Chondrocyte (in vitro differentiated cells): ENCODE data around the gene STOM. TPM values are rescaled to one million over a fixed set of nuclear protein-coding genes. Genes with fewer than 3 reads are reported as not detected.
A peak's percentile ranks its signal among the peaks of the same experiment; 100 is the strongest.
"Not testable (repeated sequence)": the region's sequence is repeated elsewhere in the genome, so short reads cannot be mapped to it uniquely, and the experiment has no call there.

Source experiments
- DNase-seq: peaks from one replicate; pipeline ENCODE4 v3.0.0; 2021; ENCODE audit warnings: mixed read lengths, low spot score
- H3K27ac Mint-ChIP-seq: one replicate; pipeline ENCODE4 v1.8.0; 2021; ENCODE audit warnings: mild to moderate bottlenecking, moderate library complexity, mixed read lengths; ENCODE audit not compliant: unreplicated experiment
- H3K27me3 Mint-ChIP-seq: 2 replicates; pipeline ENCODE4 v1.8.0; 2021; ENCODE audit warnings: low read depth, mixed read lengths
- H3K36me3 Mint-ChIP-seq: 2 replicates; pipeline ENCODE4 v1.8.0; 2021; ENCODE audit warnings: low read depth, mixed read lengths
- H3K4me1 Mint-ChIP-seq: 2 replicates; pipeline ENCODE4 v1.8.0; 2021; ENCODE audit warnings: low read depth, mild to moderate bottlenecking, mixed read lengths
- H3K4me3 Mint-ChIP-seq: one replicate; pipeline ENCODE4 v1.8.0; 2021; ENCODE audit warnings: mild to moderate bottlenecking, moderate library complexity, mixed read lengths; ENCODE audit not compliant: unreplicated experiment
- H3K9me3 Mint-ChIP-seq: 2 replicates; pipeline ENCODE4 v1.8.0; 2021; ENCODE audit warnings: low read depth, mixed read lengths
- total RNA-seq: library from RNA; stranded (reverse); gene quantifications from 3 replicates; pipeline ENCODE4 v1.2.1, GENCODE V29; 2021
- TF ChIP-seq, protein P1 (sequence below): fragments of 200-600 bp; sonication (generic); IDR thresholded peaks from 2 replicates; pipeline ENCODE4 v1.5.0; 2021; ENCODE audit warnings: antibody characterized with exemption, mild to moderate bottlenecking, moderate library complexity

The STOM gene
- total RNA-seq, 1 donor from 2014 or later: 83.6 TPM

DNA sequence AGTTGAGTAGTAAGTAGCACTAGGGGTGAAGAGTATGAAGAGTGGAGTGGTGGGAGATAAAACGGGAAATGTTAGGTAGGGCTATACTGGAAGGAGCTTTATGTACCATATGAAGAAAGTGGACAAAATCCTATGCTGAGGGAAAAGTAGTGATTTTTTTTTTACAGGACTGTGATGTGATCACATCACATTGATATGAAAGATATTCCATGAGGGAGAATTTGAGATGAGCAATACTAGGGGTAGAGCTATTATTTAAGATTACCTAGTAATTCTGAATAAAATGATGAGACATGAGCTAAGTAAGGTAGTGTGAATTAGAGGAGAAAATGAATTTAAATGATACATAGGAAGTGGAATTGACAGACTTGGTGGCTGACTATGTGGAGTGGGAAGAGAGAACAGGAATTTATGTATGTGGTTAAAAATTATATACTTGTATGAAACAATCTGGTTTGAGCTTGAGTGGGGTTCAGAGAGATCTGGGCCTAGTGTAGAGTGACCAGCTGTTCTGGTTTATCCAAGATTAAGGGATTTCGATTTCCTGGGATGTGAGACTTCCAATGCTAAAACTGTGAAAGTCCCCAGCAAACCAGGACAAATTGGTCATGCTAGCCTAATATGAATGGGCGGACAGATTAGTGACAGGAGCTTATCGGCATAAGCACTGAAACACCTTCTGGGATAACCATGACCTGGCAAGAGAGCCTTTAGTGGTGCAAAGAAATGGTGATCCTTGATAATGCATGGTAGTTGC lies 29.3 kb upstream of the STOM start:
- H3K4me1 Mint-ChIP-seq: peaks cover 22% of the 10 kb centered on the region
- H3K27ac Mint-ChIP-seq: peak overlapping the region; percentile 76
- H3K4me3 Mint-ChIP-seq: no peak overlapping the region
- TF ChIP-seq, protein P1, sequence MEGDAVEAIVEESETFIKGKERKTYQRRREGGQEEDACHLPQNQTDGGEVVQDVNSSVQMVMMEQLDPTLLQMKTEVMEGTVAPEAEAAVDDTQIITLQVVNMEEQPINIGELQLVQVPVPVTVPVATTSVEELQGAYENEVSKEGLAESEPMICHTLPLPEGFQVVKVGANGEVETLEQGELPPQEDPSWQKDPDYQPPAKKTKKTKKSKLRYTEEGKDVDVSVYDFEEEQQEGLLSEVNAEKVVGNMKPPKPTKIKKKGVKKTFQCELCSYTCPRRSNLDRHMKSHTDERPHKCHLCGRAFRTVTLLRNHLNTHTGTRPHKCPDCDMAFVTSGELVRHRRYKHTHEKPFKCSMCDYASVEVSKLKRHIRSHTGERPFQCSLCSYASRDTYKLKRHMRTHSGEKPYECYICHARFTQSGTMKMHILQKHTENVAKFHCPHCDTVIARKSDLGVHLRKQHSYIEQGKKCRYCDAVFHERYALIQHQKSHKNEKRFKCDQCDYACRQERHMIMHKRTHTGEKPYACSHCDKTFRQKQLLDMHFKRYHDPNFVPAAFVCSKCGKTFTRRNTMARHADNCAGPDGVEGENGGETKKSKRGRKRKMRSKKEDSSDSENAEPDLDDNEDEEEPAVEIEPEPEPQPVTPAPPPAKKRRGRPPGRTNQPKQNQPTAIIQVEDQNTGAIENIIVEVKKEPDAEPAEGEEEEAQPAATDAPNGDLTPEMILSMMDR: no peak
- peaks cover 21% of the 10 kb centered on the region for H3K9me3 Mint-ChIP-seq
- DNase-seq: no peak
- peaks cover 8% of the 10 kb centered on the region for H3K27me3 Mint-ChIP-seq
- peaks cover 6% of the 10 kb centered on the region for H3K36me3 Mint-ChIP-seq

GRCh38 chr9:121398374-121398773 lies 28.3 kb upstream of the STOM start:
- TF ChIP-seq, protein P1: no peak
- peaks cover 6% of the 10 kb centered on the region for H3K36me3 Mint-ChIP-seq
- H3K9me3 Mint-ChIP-seq: peaks cover 21% of the 10 kb centered on the region
- H3K4me3 Mint-ChIP-seq: no peak overlapping the region
- peaks cover 22% of the 10 kb centered on the region for H3K4me1 Mint-ChIP-seq
- DNase-seq: no peak
- peaks cover 8% of the 10 kb centered on the region for H3K27me3 Mint-ChIP-seq
- peak overlapping the region; percentile 76 for H3K27ac Mint-ChIP-seq

DNA sequence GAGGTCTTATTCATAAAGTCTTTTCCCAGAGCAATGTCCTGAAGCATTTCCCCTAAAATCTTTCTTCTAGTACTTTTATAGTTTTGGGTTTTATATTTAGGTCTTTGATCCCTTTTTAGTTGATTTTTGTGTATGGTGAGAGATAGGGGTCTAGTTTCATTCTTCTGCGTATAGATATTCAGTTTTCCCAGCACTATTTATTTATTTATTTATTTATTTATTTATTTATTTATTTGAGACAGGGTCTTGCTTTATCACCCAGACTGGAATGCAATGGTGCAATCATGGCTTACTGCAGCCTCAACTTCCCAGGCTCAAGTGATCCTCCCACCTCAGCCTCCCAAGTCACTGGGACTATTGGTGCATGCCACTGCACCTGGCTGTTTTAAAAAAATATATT lies 27.2 kb upstream of the STOM start:
- peak overlapping the region; percentile 69 for H3K27ac Mint-ChIP-seq
- H3K4me3 Mint-ChIP-seq: not testable (repeated sequence)

GRCh38 chr9:121395558-121395957 lies 25.5 kb upstream of the STOM start:
- peaks cover 12% of the 10 kb centered on the region for H3K9me3 Mint-ChIP-seq

More for the DNA sequence above, 27.2 kb upstream of the STOM start:
- DNase-seq, H3K27me3 Mint-ChIP-seq, H3K36me3 Mint-ChIP-seq: not testable (repeated sequence)
- H3K9me3 Mint-ChIP-seq: peaks cover 12% of the 10 kb centered on the region
- H3K4me1 Mint-ChIP-seq: peaks cover 22% of the 10 kb centered on the region

GRCh38 chr9:121394292-121394691 lies 24.2 kb upstream of the STOM start:
- H3K36me3 Mint-ChIP-seq: peaks cover 6% of the 10 kb centered on the region
- TF ChIP-seq, protein P1: no peak
- peaks cover 17% of the 10 kb centered on the region for H3K4me1 Mint-ChIP-seq
- no peak overlapping the region for H3K27ac Mint-ChIP-seq
- DNase-seq: no peak
- no peak overlapping the region for H3K4me3 Mint-ChIP-seq
- no peaks in the 10 kb centered on the region for H3K27me3 Mint-ChIP-seq
- H3K9me3 Mint-ChIP-seq: peaks cover 12% of the 10 kb centered on the region

More at GRCh38 chr9:121395558-121395957, 25.5 kb upstream of the STOM start:
- DNase-seq: no peak
- peaks cover 2% of the 10 kb centered on the region for H3K27me3 Mint-ChIP-seq
- TF ChIP-seq, protein P1: no peak
- H3K4me1 Mint-ChIP-seq: peaks cover 22% of the 10 kb centered on the region
- peaks cover 6% of the 10 kb centered on the region for H3K36me3 Mint-ChIP-seq
- no peak overlapping the region for H3K4me3 Mint-ChIP-seq
- H3K27ac Mint-ChIP-seq: no peak overlapping the region

GRCh38 chr9:121393318-121393717 lies 23.3 kb upstream of the STOM start:
- no peak for DNase-seq
- Mint-ChIP-seq H3K27me3 (no peaks in the 10 kb centered on the region), H3K9me3 (peaks cover 12% of the 10 kb centered on the region), H3K4me3 (no peak overlapping the region), H3K4me1 (peaks cover 17% of the 10 kb centered on the region), H3K27ac (no peak overlapping the region), H3K36me3 (peaks cover 6% of the 10 kb centered on the region)
- TF ChIP-seq, protein P1: no peak
